ENCODE measurements around the gene SRR.

DNA sequence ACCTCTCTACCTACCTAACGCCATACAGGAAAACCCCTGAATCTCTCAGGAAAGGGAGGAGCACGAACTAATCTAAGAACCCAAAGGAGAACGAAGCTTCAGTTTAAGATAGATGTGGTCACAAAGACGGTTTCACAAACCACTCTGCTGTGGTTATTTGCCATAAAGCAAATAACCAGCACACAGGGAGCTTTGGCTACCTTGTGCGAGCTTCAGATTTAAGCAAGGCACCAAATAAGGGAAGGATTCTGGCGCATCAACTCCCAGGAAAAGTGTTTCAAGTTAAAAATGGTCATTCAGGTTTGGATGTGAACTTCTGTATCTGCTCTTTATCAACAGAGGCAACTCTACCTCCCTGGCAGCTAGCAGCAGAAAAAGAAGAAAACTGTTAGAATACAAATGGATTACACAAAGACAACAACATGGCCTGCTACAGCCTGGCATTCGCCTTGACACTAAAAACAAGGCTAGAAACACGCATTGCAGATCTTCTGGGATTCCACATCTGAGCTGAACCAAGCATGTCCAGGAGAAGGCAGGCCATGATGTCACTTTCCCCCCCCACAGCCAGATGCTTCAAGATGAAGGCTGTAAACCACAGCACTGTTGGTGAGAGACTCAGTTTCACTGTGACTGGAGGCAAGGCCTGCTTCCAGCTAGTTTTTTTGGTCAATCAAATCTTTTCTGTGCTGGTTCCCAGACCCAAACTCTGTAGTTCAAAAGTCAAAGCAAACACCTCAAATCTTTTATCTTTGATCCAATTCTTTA, 43.8 kb upstream of the SRR start:
- TF ChIP-seq, protein P1, sequence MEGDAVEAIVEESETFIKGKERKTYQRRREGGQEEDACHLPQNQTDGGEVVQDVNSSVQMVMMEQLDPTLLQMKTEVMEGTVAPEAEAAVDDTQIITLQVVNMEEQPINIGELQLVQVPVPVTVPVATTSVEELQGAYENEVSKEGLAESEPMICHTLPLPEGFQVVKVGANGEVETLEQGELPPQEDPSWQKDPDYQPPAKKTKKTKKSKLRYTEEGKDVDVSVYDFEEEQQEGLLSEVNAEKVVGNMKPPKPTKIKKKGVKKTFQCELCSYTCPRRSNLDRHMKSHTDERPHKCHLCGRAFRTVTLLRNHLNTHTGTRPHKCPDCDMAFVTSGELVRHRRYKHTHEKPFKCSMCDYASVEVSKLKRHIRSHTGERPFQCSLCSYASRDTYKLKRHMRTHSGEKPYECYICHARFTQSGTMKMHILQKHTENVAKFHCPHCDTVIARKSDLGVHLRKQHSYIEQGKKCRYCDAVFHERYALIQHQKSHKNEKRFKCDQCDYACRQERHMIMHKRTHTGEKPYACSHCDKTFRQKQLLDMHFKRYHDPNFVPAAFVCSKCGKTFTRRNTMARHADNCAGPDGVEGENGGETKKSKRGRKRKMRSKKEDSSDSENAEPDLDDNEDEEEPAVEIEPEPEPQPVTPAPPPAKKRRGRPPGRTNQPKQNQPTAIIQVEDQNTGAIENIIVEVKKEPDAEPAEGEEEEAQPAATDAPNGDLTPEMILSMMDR (IDR thresholded peaks at IDR 0.05), result no peak
- no peak for TF ChIP-seq POLR2A (IDR thresholded peaks at IDR 0.05)
- no peak for TF ChIP-seq EP300 (IDR thresholded peaks at IDR 0.05)

All from ovary (tissue), 3 donors.